SJSA1 (cell line): ENCODE measurements around the gene PRIMPOL. TPM values are rescaled to one million over a fixed set of nuclear protein-coding genes. Genes with fewer than 3 reads are reported as not detected.
"Not testable (repeated sequence)": the region's sequence is repeated elsewhere in the genome, so short reads cannot be mapped to it uniquely, and the experiment has no call there.

Experiments used
- DNase-seq, 2 experiments: peaks; one replicate each; pipeline ENCODE4 v3.0.0-alpha.2; 2015 to 2020; ENCODE audit warnings: low spot score in 2 of 2, low read depth in 1 of 2
- H3K27ac ChIP-seq: fragments of 250-450 bp; sonication (Bioruptor Pico); 2 replicates; pipeline ENCODE4 v1.5.1; 2020; ENCODE audit warnings: mild to moderate bottlenecking, moderate library complexity
- H3K27me3 ChIP-seq: fragments of 250-450 bp; sonication (Bioruptor Pico); replicated peaks from 2 replicates; pipeline ENCODE4 v1.5.1; 2020; ENCODE audit warnings: mild to moderate bottlenecking, moderate library complexity
- H3K36me3 ChIP-seq: fragments of 250-450 bp; sonication (Bioruptor Pico); 2 replicates; pipeline ENCODE4 v1.5.1; 2020; ENCODE audit warnings: mild to moderate bottlenecking
- H3K4me1 ChIP-seq: fragments of 250-450 bp; sonication (Bioruptor Pico); replicated peaks from 2 replicates; pipeline ENCODE4 v1.6.1; 2021; ENCODE audit warnings: mild to moderate bottlenecking
- H3K4me3 ChIP-seq: fragments of 250-450 bp; sonication (Bioruptor Pico); 2 replicates; pipeline ENCODE4 v1.5.1; 2020; ENCODE audit warnings: mild to moderate bottlenecking
- H3K9me3 ChIP-seq: fragments of 250-450 bp; sonication (Bioruptor Pico); replicated peaks from 2 replicates; pipeline ENCODE4 v1.5.1; 2020; ENCODE audit warnings: mild to moderate bottlenecking
- total RNA-seq: library from RNA; depleted of rRNA; stranded (reverse); fragments of >200 nt; shearing (Covaris generic); gene quantifications from 2 replicates; pipeline ENCODE4 v1.2.3, GENCODE V29; 2014

Gene PRIMPOL
- total RNA-seq, 1 experiment from 2014 or later = 27.4 TPM

GRCh38 chr4:184727430-184727829 lies 77.9 kb downstream of the PRIMPOL start:
- peaks cover 82% of the 10 kb centered on the region for H3K36me3 ChIP-seq
- no peak overlapping the region for H3K27ac ChIP-seq
- DNase-seq = no peak
- no peaks in the 10 kb centered on the region for H3K9me3 ChIP-seq
- no peaks in the 10 kb centered on the region for H3K27me3 ChIP-seq
- H3K4me3 ChIP-seq = no peak overlapping the region
- H3K4me1 ChIP-seq = peaks cover 21% of the 10 kb centered on the region

GRCh38 chr4:184728858-184729257 lies 79.3 kb downstream of the PRIMPOL start:
- DNase-seq = peak in 1 of 2 experiments; percentile 18
- H3K4me3 ChIP-seq = no peak overlapping the region
- H3K27ac ChIP-seq = peak overlapping the region; percentile 3; the same call in 1 of the 2 replicates
- H3K9me3 ChIP-seq = no peaks in the 10 kb centered on the region
- H3K27me3 ChIP-seq = no peaks in the 10 kb centered on the region
- peaks cover 27% of the 10 kb centered on the region for H3K4me1 ChIP-seq
- H3K36me3 ChIP-seq = peaks cover 76% of the 10 kb centered on the region

- Histone ChIP-seq H3K36me3 (peaks cover 65% of the 10 kb centered on the region), H3K27ac (no peak overlapping the region), H3K27me3 (no peaks in the 10 kb centered on the region), H3K4me1 (peaks cover 34% of the 10 kb centered on the region), H3K9me3 (0 out of 2 replicates have a peak, but pooled peaks cover 3% of the 10 kb centered on the region), H3K4me3 (no peak overlapping the region)
- DNase-seq = no peak
Measured at GRCh38 chr4:184729946-184730345, 80.4 kb downstream of the PRIMPOL start.

- Histone ChIP-seq H3K9me3 (0 out of 2 replicates have a peak, but pooled peaks cover 3% of the 10 kb centered on the region), H3K4me3 (no peak overlapping the region), H3K27ac (no peak overlapping the region), H3K4me1 (peaks cover 34% of the 10 kb centered on the region), H3K36me3 (peaks cover 55% of the 10 kb centered on the region), H3K27me3 (no peaks in the 10 kb centered on the region)
- no peak for DNase-seq
Measured at GRCh38 chr4:184731056-184731455, 81.5 kb downstream of the PRIMPOL start.

- Histone ChIP-seq H3K36me3 (peaks cover 47% of the 10 kb centered on the region), H3K4me1 (peaks cover 34% of the 10 kb centered on the region), H3K27ac (no peak overlapping the region), H3K27me3 (no peaks in the 10 kb centered on the region), H3K9me3 (0 out of 2 replicates have a peak, but pooled peaks cover 3% of the 10 kb centered on the region), H3K4me3 (no peak overlapping the region)
- DNase-seq = no peak
Measured at GRCh38 chr4:184732126-184732525, 82.6 kb downstream of the PRIMPOL start.

GRCh38 chr4:184733654-184734524 lies 84.4 kb downstream of the PRIMPOL start, which contains the start of gene CENPU:
Gene CENPU (minus strand): TSS chr4:184734096. CDS start chr4:184734062, 34 bp downstream.
- no peaks in the 10 kb centered on the region for H3K27me3 ChIP-seq
- peak within 1 kb of the TSS; percentile 88 for H3K4me3 ChIP-seq
- peaks cover 33% of the 10 kb centered on the region for H3K4me1 ChIP-seq
- H3K27ac ChIP-seq = peak within 1 kb of the TSS; percentile 85
- peaks cover 29% of the 10 kb centered on the region for H3K36me3 ChIP-seq
- H3K9me3 ChIP-seq = 0 out of 2 replicates have a peak, but pooled peaks cover 3% of the 10 kb centered on the region
- DNase-seq = peak; percentile 97 to 98

GRCh38 chr4:184734758-184735157 lies 85.2 kb downstream of the PRIMPOL start:
- H3K27ac ChIP-seq = no peak overlapping the region
- peaks cover 24% of the 10 kb centered on the region for H3K4me1 ChIP-seq

GRCh38 chr4:184739575-184739974 lies 90.0 kb downstream of the PRIMPOL start:
- not testable (repeated sequence) for H3K4me3 ChIP-seq, H3K27ac ChIP-seq, H3K4me1 ChIP-seq, H3K9me3 ChIP-seq, DNase-seq, H3K36me3 ChIP-seq, H3K27me3 ChIP-seq

More at GRCh38 chr4:184734758-184735157, 85.2 kb downstream of the PRIMPOL start:
- Histone ChIP-seq H3K27me3 (no peaks in the 10 kb centered on the region), H3K4me3 (peak overlapping the region; percentile 88), H3K36me3 (peaks cover 23% of the 10 kb centered on the region), H3K9me3 (0 out of 2 replicates have a peak, but pooled peaks cover 3% of the 10 kb centered on the region)
- no peak for DNase-seq

- DNase-seq = no peak
- Histone ChIP-seq H3K27ac (no peak overlapping the region), H3K27me3 (no peaks in the 10 kb centered on the region), H3K4me3 (no peak overlapping the region), H3K4me1 (peaks cover 1% of the 10 kb centered on the region), H3K9me3 (no peaks in the 10 kb centered on the region; the same call in 1 of the 2 replicates), H3K36me3 (no peaks in the 10 kb centered on the region)
Measured at GRCh38 chr4:184740980-184741391, 91.4 kb downstream of the PRIMPOL start.

- H3K27ac ChIP-seq, H3K36me3 ChIP-seq, H3K27me3 ChIP-seq, H3K4me3 ChIP-seq, DNase-seq, H3K9me3 ChIP-seq, H3K4me1 ChIP-seq: not testable (repeated sequence)
Measured at GRCh38 chr4:184741651-184742050, 92.1 kb downstream of the PRIMPOL start.

GRCh38 chr4:184743650-184744049 lies 94.1 kb downstream of the PRIMPOL start:
- Histone ChIP-seq H3K9me3 (no peaks in the 10 kb centered on the region; the same call in 1 of the 2 replicates), H3K27ac (no peak overlapping the region), H3K27me3 (no peaks in the 10 kb centered on the region), H3K36me3 (no peaks in the 10 kb centered on the region), H3K4me3 (no peak overlapping the region), H3K4me1 (peaks cover 8% of the 10 kb centered on the region)
- DNase-seq = no peak

GRCh38 chr4:184744236-184744635 lies 94.7 kb downstream of the PRIMPOL start:
- Histone ChIP-seq H3K36me3 (no peaks in the 10 kb centered on the region), H3K27me3 (no peaks in the 10 kb centered on the region), H3K4me1 (peaks cover 8% of the 10 kb centered on the region), H3K9me3 (no peaks in the 10 kb centered on the region; the same call in 1 of the 2 replicates), H3K27ac (no peak overlapping the region), H3K4me3 (no peak overlapping the region)
- DNase-seq = no peak
